HCT116 (cell line): ENCODE data around the gene CHST11. TPM values are rescaled to one million over a fixed set of nuclear protein-coding genes. Genes with fewer than 3 reads are reported as not detected.

ENCODE experiments used
- ATAC-seq: fragments of 200-7000 bp; cut with Tn5 transposase; 2 replicates; pipeline ENCODE4 v1.9.1; 2020; ENCODE audit warnings: mild to moderate bottlenecking, moderate library complexity
- BruUV-seq: library from RNA; stranded (reverse); fragments of 400-500 nt; replicated peaks from 2 replicates; lab custom pipeline; 2021; lab: Mats Ljungman, UMichigan
- CTCF ChIA-PET: fragments of 300-600 bp; sonication (Branson Sonifier 250); formaldehyde crosslinking; loops from one replicate; lab custom pipeline; 2021; ENCODE audit warnings: antibody characterized with exemption; lab: Charles Lee
- POLR2A ChIA-PET: fragments of 300-600, 350-600 bp; sonication (Branson Sonifier 250); formaldehyde crosslinking; loops from one replicate; lab custom pipeline; 2021; ENCODE audit warnings: antibody characterized with exemption; lab: Charles Lee
- RAD21 ChIA-PET, 2 experiments: fragments of 300-600 bp; sonication (Branson Sonifier 250); formaldehyde crosslinking; loops; one replicate each; lab custom pipeline; 2023; ENCODE audit warnings: low total read pairs in 2 of 2; ENCODE audit not compliant: uncharacterized antibody in 2 of 2, unreplicated experiment in 2 of 2, low non-redundant PET in 1 of 2; lab: Charles Lee
- DNase-seq: peaks from one replicate; pipeline ENCODE4 v3.0.0-alpha.2; 2010; ENCODE audit warnings: low read depth, low spot score
- H2AFZ ChIP-seq: fragments of 200-600 bp; shearing (Covaris generic), sonication (generic); 2 replicates; pipeline ENCODE4 v1.6.1; 2017; ENCODE audit warnings: low read depth, mixed run types, mixed read lengths, antibody characterized with exemption, low read length; ENCODE audit not compliant: poor library complexity, severe bottlenecking
- H3K27ac ChIP-seq: 2 replicates; pipeline ENCODE4 v1.5.1; 2012; ENCODE audit warnings: low read depth, low read length
- H3K27me3 ChIP-seq: fragments of 200-600 bp; sonication (generic); 2 replicates; pipeline ENCODE4 v1.6.1; 2016; ENCODE audit warnings: mixed run types, low read length, mixed read lengths; ENCODE audit not compliant: insufficient read depth
- H3K36me3 ChIP-seq, 2 experiments: fragments of 200-500 bp in 1 of 2; fragments of 200-600 bp in 1 of 2; sonication (Bioruptor generic) in 1 of 2; sonication (generic) in 1 of 2; 2 replicates each; pipeline versions ENCODE4 v1.5.1 to v1.6.1; 2014 to 2016; ENCODE audit warnings: low read length in 2 of 2, inconsistent platforms in 1 of 2, mixed read lengths in 1 of 2, mixed run types in 1 of 2; ENCODE audit not compliant: insufficient read depth in 2 of 2, control insufficient read depth in 1 of 2
- H3K4me1 ChIP-seq, 2 experiments: fragments of 200-600 bp in 1 of 2; sonication (generic) in 1 of 2; 2 replicates each; pipeline versions ENCODE4 v1.5.1 to v1.6.1; 2012 to 2017; ENCODE audit warnings: low read length in 2 of 2, inconsistent platforms in 1 of 2, mild to moderate bottlenecking in 1 of 2, mixed read lengths in 1 of 2, mixed run types in 1 of 2, moderate library complexity in 1 of 2; ENCODE audit not compliant: insufficient read depth in 2 of 2, control insufficient read depth in 1 of 2
- H3K4me2 ChIP-seq: fragments of 200-600 bp; sonication (generic); 2 replicates; pipeline ENCODE4 v1.6.1; 2017; ENCODE audit warnings: mixed run types, low read length, mixed read lengths
- H3K4me3 ChIP-seq, 2 experiments: fragments of 200-600 bp in 1 of 2; sonication (generic) in 1 of 2; replicated peaks in 1 of 2; 2 replicates each; pipeline ENCODE4 v1.5.1; 2011 to 2016; ENCODE audit warnings: low read length in 2 of 2, control low read depth in 1 of 2, low read depth in 1 of 2, mild to moderate bottlenecking in 1 of 2, mixed read lengths in 1 of 2, mixed run types in 1 of 2
- H3K79me2 ChIP-seq: fragments of 200-600 bp; sonication (generic); 2 replicates; pipeline ENCODE4 v1.6.1; 2017; ENCODE audit warnings: mild to moderate bottlenecking, mixed run types, low read length, moderate library complexity, mixed read lengths; ENCODE audit not compliant: insufficient read depth
- H3K9ac ChIP-seq: fragments of 200-600 bp; sonication (generic); 2 replicates; pipeline ENCODE4 v1.6.1; 2016; ENCODE audit warnings: low read length, mixed read lengths
- H3K9me2 ChIP-seq: fragments of 200-600 bp; sonication (generic), shearing (Covaris generic); 2 replicates; pipeline ENCODE4 v1.6.1; 2017; ENCODE audit warnings: mixed run types, mild to moderate bottlenecking, moderate library complexity; ENCODE audit not compliant: insufficient read depth
- H3K9me3 ChIP-seq, 2 experiments: fragments of 200-500 bp in 1 of 2; fragments of 200-600 bp in 1 of 2; sonication (Bioruptor generic) in 1 of 2; sonication (generic) in 1 of 2; 2 replicates each; pipeline ENCODE4 v1.6.1; 2014 to 2017; ENCODE audit warnings: low read length in 2 of 2, mixed read lengths in 2 of 2, inconsistent platforms in 1 of 2, low read depth in 1 of 2, mild to moderate bottlenecking in 1 of 2, mixed run types in 1 of 2, moderate library complexity in 1 of 2; ENCODE audit not compliant: control insufficient read depth in 1 of 2, insufficient read depth in 1 of 2
- H4K20me1 ChIP-seq: fragments of 200-600 bp; sonication (generic), shearing (Covaris generic); 2 replicates; pipeline ENCODE4 v1.6.1; 2017; ENCODE audit warnings: mixed run types, mild to moderate bottlenecking, moderate library complexity; ENCODE audit not compliant: insufficient read depth
- ATF3 ChIP-seq: IDR thresholded peaks from 2 replicates; pipeline ENCODE4 v1.6.1; 2012
- CBX3 ChIP-seq: IDR thresholded peaks from 2 replicates; pipeline ENCODE4 v1.6.1; 2012; ENCODE audit warnings: low read depth
- CEBPB ChIP-seq: IDR thresholded peaks from 2 replicates; pipeline ENCODE4 v1.6.1; 2012; ENCODE audit warnings: low read depth
- JUND ChIP-seq: IDR thresholded peaks from 2 replicates; pipeline ENCODE4 v1.6.1; 2012
- POLR2A ChIP-seq: IDR thresholded peaks from 2 replicates; pipeline ENCODE4 v1.7.0; 2011; ENCODE audit warnings: borderline replicate concordance; ENCODE audit not compliant: insufficient read depth, insufficient read length; ENCODE audit errors: extremely low read depth
- POLR2AphosphoS5 ChIP-seq: IDR thresholded peaks from 2 replicates; pipeline ENCODE4 v1.6.1; 2011; ENCODE audit warnings: mild to moderate bottlenecking, low read depth, low read length, moderate library complexity
- RAD21 ChIP-seq: IDR thresholded peaks from 2 replicates; pipeline ENCODE4 v1.6.1; 2012; ENCODE audit warnings: low read depth, mild to moderate bottlenecking
- SP1 ChIP-seq: IDR thresholded peaks from 2 replicates; pipeline ENCODE4 v1.6.1; 2012; ENCODE audit warnings: low read depth
- ZBTB33 ChIP-seq: IDR thresholded peaks from 2 replicates; pipeline ENCODE4 v1.6.1; 2011; ENCODE audit warnings: mild to moderate bottlenecking, low read length, moderate library complexity; ENCODE audit not compliant: insufficient replicate concordance; ENCODE audit errors: extremely low read depth
- intact Hi-C: fragments of 100-400 bp; cut with micrococcal nuclease; formaldehyde crosslinking; loops from 2 replicates; pipeline ENCODE4 v1.10.0; 2022
- total RNA-seq: library from RNA; stranded (reverse); gene quantifications from one replicate; pipeline ENCODE4 v1.2.1, GENCODE V29; 2021; ENCODE audit not compliant: unreplicated experiment
- TF ChIP-seq, protein P1 (sequence below): IDR thresholded peaks from 2 replicates; pipeline ENCODE4 v1.6.1; 2012

CHST11 gene
- total RNA-seq, 1 experiment from 2014 or later: 10.1 TPM

DNA sequence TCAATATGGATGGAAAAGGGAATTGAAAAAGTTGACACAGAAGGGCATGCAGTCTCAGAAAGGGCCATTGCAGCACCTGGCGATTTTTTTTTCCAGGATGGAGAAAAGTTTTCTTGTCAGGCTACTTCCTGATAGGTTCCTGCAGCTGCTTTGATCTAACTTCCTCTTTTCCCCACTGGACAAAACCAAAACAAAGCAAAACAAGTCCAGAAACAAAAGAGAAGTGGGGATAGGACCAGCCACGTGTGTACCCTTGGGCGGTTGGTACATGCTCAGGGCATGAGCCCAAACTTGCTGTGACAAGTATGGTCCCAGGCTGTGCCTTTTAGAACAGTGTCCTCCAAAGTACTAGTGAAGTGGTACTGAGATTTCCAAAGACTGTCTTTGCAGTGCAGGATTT, 89.8 kb downstream of the CHST11 start:
- no peak overlapping the region for H3K27ac ChIP-seq
- no peak overlapping the region for H3K4me2 ChIP-seq
- H3K9me3 ChIP-seq: no peaks in the 10 kb centered on the region
- H3K9ac ChIP-seq: no peak overlapping the region
- no peak overlapping the region for H2AFZ ChIP-seq
- H3K4me1 ChIP-seq: peaks cover 4 to 15% of the 10 kb centered on the region in 2 experiments; a peak in 3 of 4 replicates
- H3K4me3 ChIP-seq: no peak overlapping the region
- no peak for TF ChIP-seq POLR2AphosphoS5
- TF ChIP-seq CBX3: no peak
- no peak for TF ChIP-seq POLR2A
- TF ChIP-seq SP1: no peak
- no peak for TF ChIP-seq CEBPB
- TF ChIP-seq ATF3: no peak
- TF ChIP-seq JUND: no peak
- TF ChIP-seq, protein P1, sequence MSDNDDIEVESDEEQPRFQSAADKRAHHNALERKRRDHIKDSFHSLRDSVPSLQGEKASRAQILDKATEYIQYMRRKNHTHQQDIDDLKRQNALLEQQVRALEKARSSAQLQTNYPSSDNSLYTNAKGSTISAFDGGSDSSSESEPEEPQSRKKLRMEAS: no peak
- no peak for TF ChIP-seq ZBTB33
- no peak for TF ChIP-seq RAD21
- TF ChIP-seq, all 23 proteins: peak for 0
- H3K79me2 ChIP-seq: no peaks in the 10 kb centered on the region
- no peak for ATAC-seq
- BruUV-seq: no TSS peak
- H4K20me1 ChIP-seq: no peaks in the 10 kb centered on the region
- ChIA-PET POLR2A (no interaction called here), RAD21 (no interaction called here), CTCF (no interaction called here)
- no peaks in the 10 kb centered on the region for H3K36me3 ChIP-seq
- DNase-seq: no peak
- no peaks in the 10 kb centered on the region for H3K27me3 ChIP-seq
- no peaks in the 10 kb centered on the region for H3K9me2 ChIP-seq
- intact Hi-C loops: no loop called here
